GM18873 (cell line): ENCODE results near the gene CMTM3.
"Not testable (repeated sequence)": the region's sequence is repeated elsewhere in the genome, so short reads cannot be mapped to it uniquely, and the experiment has no call there.

ENCODE experiments used
- ATAC-seq: cut with Tn5 transposase; IDR thresholded peaks from one replicate; pipeline ENCODE4 v1.9.1; 2021; ENCODE audit warnings: mild to moderate bottlenecking, moderate library complexity, moderate number of reproducible peaks; ENCODE audit not compliant: unreplicated experiment, low FRiP score

CMTM3 gene

GRCh38 chr16:66581246-66581952 is 23.1 kb upstream of the CMTM3 start:
- no peak for ATAC-seq

DNA sequence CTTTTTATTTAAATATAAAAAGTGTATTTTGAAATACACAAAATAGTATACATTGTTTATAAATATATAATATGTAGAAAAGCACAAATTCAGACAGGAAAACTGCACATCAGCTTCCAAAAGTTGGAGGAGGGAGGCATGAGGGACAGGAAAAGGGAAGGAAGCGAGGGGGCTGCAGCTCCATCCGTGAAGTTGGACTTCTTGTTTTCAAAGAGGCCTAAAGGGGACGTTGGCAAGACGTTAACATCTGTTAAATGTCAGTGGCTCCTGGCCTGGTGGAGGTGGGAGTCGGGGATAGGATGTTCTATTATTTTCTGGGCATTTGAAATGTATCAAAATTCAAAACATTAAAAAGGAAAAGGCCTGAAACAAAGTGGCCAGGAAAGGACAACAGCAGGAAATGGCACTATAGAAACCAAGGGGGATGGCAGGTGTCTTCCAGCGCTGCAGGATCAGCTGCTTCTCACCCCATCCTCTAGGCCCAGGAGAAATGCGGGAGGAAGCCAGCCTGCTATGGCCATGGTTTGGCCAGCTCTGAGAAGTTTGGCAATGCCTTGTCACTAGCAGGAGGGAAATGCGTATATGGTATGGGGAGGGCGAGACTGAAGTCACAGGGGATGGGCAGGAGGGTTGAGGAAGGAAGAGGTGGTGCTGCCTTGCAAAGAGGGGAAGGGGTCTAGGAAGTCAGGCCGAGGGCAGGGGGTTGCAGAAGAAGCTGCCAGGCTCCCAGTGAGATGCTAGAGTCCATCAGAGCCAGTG is 18.8 kb upstream of the CMTM3 start:
- ATAC-seq = no peak

DNA sequence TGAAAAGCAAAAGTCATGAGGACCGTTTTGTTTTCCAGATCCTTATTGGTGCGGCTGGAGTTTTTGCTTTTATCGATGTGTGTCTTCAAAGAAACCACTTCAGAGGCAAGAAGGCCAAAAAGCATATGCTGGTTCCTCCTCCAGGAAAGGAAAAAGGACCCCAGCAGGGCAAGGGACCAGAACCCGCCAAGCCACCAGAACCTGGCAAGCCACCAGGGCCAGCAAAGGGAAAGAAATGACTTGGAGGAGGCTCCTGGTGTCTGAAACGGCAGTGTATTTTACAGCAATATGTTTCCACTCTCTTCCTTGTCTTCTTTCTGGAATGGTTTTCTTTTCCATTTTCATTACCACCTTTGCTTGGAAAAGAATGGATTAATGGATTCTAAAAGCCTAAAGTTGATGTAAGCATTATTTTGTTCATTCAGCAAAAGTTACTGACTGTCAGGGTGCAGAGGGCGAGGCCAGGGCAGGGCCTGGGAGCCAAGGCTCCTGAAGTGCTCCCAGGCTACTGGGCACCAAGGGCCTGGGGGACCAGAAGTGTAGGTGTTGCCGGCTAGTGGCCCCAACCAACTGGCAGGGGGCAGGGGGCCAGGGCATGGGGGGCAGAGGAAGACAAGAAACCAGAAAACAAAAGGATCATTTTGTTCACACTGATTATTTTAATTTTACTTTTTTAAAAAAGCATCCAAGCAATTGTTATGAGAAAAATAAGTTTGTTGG is 16.5 kb upstream of the CMTM3 start:
- no peak for ATAC-seq

GRCh38 chr16:66588981-66589713 is 15.4 kb upstream of the CMTM3 start:
- ATAC-seq = no peak

DNA sequence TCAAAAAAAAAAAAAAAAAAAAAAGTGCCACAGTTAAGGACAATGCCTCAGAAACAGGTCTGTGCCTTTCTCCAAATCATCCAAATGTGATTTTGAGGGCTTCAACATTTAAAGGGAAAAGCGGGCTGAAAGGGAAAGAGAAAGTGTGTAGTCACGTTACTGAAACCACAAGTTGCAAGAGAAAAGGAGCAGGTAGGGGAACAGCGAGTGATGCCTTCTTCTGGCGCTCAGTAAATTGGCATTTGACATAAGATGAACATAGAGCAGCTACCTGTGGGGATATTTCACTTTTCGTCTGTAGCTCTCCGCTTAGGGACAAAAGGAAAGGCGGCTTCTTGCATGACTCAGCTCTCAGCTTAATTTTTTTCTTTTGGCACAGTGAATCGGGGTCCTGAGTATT is 14.2 kb upstream of the CMTM3 start:
- ATAC-seq = no peak

DNA sequence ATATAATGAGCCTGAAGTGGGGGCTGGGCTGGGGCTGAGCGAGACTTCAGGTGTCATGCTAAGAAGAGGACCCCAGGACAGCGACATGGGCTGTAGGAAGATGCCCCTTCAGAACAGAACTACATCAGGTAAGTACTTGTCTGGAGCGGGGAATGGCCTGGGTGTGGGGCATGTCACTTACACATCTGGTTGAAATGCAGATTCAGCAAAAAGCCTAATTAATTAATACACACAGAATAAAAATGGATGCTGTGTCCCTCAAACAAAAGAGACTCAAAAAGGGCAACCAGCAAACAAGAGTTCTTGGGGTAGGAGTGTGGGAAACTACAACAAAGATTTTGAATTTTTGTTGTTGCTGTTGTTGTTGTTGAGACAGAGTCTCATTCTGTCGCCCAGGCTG is 13.5 kb upstream of the CMTM3 start:
- ATAC-seq = no peak

- no peak for ATAC-seq
Measured at GRCh38 chr16:66592241-66592640, 12.3 kb upstream of the CMTM3 start.

DNA sequence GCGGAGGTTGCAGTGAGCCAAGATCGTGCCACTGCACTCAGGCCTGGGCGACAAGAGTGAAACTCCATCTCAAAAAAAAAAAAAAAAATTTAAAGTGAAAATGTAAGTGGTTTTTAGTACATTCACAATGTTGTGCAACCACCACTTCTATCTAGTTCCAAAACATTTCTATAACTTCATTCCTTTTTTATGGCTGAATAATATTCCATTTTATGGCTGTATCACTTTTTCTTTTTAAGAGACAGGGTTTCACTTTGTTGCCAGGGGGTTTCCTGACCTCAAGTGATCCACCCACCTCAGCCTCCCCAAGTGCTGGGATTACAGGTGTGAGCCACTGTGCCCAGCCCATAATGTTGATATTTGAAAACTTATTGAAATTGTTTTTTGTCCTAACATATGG is 11.7 kb upstream of the CMTM3 start:
- no peak for ATAC-seq

- no peak for ATAC-seq
Measured at GRCh38 chr16:66594739-66595138, 9.8 kb upstream of the CMTM3 start.

- not testable (repeated sequence) for ATAC-seq
Measured at GRCh38 chr16:66596559-66596958, 7.9 kb upstream of the CMTM3 start.

GRCh38 chr16:66596986-66597848 is 7.3 kb upstream of the CMTM3 start:
- no peak for ATAC-seq

DNA sequence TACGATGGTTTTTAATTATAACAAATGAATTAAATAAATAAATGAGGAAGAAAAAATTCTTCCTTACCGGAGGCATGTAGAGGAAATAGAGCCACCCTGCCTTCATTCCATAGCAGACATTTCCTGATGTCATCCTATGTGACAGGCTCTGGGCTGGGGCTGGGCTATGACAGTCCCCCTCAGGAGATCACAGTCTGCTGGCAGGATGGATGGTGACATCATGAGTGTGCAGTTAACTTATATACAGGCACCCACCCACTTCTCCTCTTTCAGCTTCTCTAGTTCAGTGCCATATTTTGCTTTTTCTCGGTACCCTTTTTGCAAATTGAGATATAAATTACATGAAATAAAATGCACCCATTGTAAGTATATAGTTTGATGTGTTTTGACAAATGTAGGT is 6.4 kb upstream of the CMTM3 start:
- no peak for ATAC-seq

DNA sequence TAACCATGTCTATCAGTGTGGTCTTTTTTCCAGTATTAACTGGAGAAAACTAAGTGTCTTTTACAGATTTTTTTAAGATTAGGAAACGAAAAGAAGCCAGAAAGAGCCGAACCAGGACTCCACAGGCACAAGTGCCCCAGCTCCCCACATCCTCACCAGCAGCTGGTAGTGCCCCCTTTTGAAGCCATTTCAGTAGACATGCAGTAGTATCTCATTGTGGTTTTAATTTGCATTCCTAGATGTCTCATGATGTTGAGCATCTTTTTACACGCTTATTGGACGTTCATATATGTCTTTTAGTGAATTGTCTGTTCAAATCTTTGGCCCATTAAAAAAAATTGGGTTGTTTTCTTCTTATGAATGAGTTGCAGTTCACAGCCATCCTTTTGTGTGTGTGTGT is 4.8 kb upstream of the CMTM3 start:
- no peak for ATAC-seq

GRCh38 chr16:66600477-66600876 is 4.0 kb upstream of the CMTM3 start:
- ATAC-seq = no peak

DNA sequence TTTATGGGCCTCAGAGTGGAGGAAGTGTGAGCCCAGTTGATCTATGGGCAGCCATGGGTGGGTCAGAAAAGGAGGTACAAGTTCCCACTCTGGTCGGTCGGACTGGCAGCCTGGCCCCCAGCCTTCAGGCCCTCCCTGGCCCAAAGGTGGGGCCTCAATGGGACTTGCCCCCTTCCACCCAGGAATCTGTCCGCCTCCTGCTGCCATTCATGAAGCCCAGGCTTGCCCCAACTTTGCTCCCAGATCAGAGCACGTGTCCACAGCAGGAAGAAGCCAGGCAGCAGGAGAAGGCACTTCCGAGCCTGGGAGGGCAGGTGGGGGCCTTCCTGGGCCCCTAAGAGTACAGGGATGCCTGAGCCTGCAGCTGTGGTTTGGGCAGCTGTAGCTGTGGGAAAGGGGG is 3.0 kb upstream of the CMTM3 start:
- ATAC-seq = no peak

DNA sequence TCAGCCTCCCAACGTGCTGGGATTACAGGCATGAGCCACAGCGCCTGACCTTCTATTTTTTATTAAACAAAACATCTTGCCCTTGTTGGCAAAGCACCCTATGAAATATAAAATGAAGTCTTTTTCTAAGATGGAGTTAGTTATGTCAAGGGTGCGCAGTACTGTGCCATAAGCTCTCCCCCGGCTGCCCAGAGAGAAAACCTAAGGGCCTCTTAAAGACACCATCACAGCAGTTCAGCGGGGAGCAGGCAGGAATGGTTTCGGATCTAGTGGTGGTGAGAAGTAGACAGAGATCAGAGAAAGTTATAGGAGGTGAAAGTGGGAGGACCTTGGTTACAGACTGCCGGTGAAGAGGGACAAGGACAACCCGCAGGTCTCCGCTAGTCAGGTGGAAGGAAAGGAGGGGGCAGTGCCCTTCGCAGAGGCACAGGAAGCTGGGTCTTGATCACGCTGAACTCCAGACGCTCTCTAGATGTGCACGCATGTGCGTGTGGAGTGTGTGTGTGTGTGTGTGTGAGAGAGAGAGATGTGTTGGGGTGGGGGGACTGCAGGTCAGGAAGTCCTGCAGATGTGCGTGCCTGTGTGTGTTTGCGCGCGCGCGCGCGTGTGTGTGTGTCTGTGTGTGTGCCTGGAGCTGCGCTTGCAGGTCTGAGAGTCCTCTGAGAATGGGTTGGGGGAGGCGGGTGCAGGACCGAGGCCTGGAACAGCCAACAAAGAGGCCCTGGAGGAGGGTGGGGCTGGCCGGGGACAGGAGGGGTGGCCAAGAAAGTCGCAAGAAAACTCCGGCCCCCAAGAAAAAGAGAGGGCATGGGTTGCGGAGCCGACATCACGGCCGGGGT is 748 bp upstream of the CMTM3 start:
- ATAC-seq = no peak

GRCh38 chr16:66605177-66605978 is 874 bp downstream of the CMTM3 start:
- no peak for ATAC-seq
